Stomach (tissue), 4 donors: ENCODE measurements around the gene THSD4.

Experiments used
- POLR2AphosphoS5 ChIP-seq, 3 donors: sonication (generic); formaldehyde crosslinking; IDR thresholded peaks; one replicate each; pipeline ENCODE4 v1.6.1; 2016; ENCODE audit warnings: antibody characterized with exemption in 3 of 3
- TF ChIP-seq, protein P1 (sequence below), 7 experiments: fragments of 450-650 bp in 4 of 7; fragments of 200-600 bp in 3 of 7; sonication (generic) in 3 of 7; IDR thresholded peaks; one replicate each; pipeline ENCODE4 v1.5.1; 2016 to 2019; ENCODE audit warnings: antibody characterized with exemption in 7 of 7, control low read depth in 2 of 7, mild to moderate bottlenecking in 1 of 7

DNA sequence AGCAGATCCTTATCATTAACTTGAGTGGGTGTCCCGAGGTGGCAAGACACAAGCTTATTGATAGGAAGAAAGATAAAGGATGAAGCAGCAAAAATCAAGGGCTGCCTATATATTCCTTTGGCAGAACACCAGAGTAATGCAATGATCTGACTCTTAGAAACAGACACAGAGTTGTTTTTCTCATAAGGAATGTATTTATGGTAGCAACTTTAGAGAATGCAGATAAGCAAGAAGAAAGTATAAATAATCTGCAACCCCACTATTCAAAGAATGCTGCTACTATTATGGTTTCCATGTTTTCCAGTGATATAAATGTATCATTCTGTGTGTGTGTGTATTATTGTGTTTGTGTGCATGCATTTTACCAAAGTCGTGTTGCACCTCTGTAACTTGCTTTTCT lies 208.3 kb downstream of the THSD4 start:
- TF ChIP-seq, protein P1, sequence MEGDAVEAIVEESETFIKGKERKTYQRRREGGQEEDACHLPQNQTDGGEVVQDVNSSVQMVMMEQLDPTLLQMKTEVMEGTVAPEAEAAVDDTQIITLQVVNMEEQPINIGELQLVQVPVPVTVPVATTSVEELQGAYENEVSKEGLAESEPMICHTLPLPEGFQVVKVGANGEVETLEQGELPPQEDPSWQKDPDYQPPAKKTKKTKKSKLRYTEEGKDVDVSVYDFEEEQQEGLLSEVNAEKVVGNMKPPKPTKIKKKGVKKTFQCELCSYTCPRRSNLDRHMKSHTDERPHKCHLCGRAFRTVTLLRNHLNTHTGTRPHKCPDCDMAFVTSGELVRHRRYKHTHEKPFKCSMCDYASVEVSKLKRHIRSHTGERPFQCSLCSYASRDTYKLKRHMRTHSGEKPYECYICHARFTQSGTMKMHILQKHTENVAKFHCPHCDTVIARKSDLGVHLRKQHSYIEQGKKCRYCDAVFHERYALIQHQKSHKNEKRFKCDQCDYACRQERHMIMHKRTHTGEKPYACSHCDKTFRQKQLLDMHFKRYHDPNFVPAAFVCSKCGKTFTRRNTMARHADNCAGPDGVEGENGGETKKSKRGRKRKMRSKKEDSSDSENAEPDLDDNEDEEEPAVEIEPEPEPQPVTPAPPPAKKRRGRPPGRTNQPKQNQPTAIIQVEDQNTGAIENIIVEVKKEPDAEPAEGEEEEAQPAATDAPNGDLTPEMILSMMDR (IDR thresholded peaks at IDR 0.05): no peak
- no peak for TF ChIP-seq POLR2AphosphoS5 (IDR thresholded peaks at IDR 0.05)
